OCI-LY1 (cell line): Measurements from ENCODE around the gene UGT1A9.

Experiments
- H2AFZ ChIP-seq: fragments of 200-600 bp; sonication (generic), shearing (Covaris generic); 2 replicates; pipeline ENCODE4 v1.6.0; 2014; ENCODE audit warnings: antibody characterized with exemption, mild to moderate bottlenecking, low read length
- H3F3A ChIP-seq: fragments of 200-600 bp; sonication (generic), shearing (Covaris generic); 2 replicates; pipeline ENCODE4 v1.6.0; 2014; ENCODE audit warnings: mild to moderate bottlenecking, antibody characterized with exemption, low read length, moderate library complexity; ENCODE audit not compliant: insufficient read depth
- H3K27ac ChIP-seq: fragments of 200-600 bp; sonication (generic); 2 replicates; pipeline ENCODE4 v1.5.1; 2014; ENCODE audit warnings: low read length, mixed run types, mild to moderate bottlenecking, low read depth; ENCODE audit not compliant: poor library complexity, severe bottlenecking
- H3K27me3 ChIP-seq: fragments of 200-600 bp; sonication (generic); 2 replicates; pipeline ENCODE4 v1.6.0; 2014; ENCODE audit warnings: antibody characterized with exemption, mild to moderate bottlenecking, low read length, moderate library complexity; ENCODE audit not compliant: insufficient read depth
- H3K36me3 ChIP-seq: fragments of 200-600 bp; sonication (generic); 2 replicates; pipeline ENCODE4 v1.6.1; 2014; ENCODE audit warnings: mild to moderate bottlenecking, antibody characterized with exemption, low read length, moderate library complexity, mixed read lengths; ENCODE audit not compliant: insufficient read depth
- H3K4me1 ChIP-seq: fragments of 200-600 bp; sonication (generic); 2 replicates; pipeline ENCODE4 v1.5.1; 2014; ENCODE audit warnings: mild to moderate bottlenecking, low read length, moderate library complexity; ENCODE audit not compliant: insufficient read depth, severe bottlenecking
- H3K4me2 ChIP-seq: fragments of 200-600 bp; sonication (generic), shearing (Covaris generic); 2 replicates; pipeline ENCODE4 v1.6.1; 2014; ENCODE audit warnings: low read length
- H3K4me3 ChIP-seq: fragments of 200-600 bp; sonication (generic); 2 replicates; pipeline ENCODE4 v1.5.1; 2014; ENCODE audit warnings: low read length, low read depth, mild to moderate bottlenecking, mixed read lengths; ENCODE audit not compliant: poor library complexity, severe bottlenecking
- H3K79me2 ChIP-seq: fragments of 200-600 bp; shearing (Covaris generic); 2 replicates; pipeline ENCODE4 v1.6.1; 2016; ENCODE audit warnings: mixed run types, low read length, mixed read lengths; ENCODE audit not compliant: insufficient read depth
- H3K9ac ChIP-seq: fragments of 200-600 bp; sonication (generic), shearing (Covaris generic); 2 replicates; pipeline ENCODE4 v1.6.1; 2014; ENCODE audit warnings: mild to moderate bottlenecking, low read length, mixed read lengths
- H3K9me2 ChIP-seq: fragments of 200-600 bp; sonication (generic), shearing (Covaris generic); 2 replicates; pipeline ENCODE4 v1.6.1; 2014; ENCODE audit warnings: low read depth, mild to moderate bottlenecking, low read length, mixed read lengths
- H3K9me3 ChIP-seq: fragments of 200-600 bp; shearing (Covaris generic); 2 replicates; pipeline ENCODE4 v1.6.1; 2014; ENCODE audit warnings: low read length, mixed read lengths
- H4K20me1 ChIP-seq: fragments of 200-600 bp; sonication (generic), shearing (Covaris generic); 2 replicates; pipeline ENCODE4 v1.6.0; 2016; ENCODE audit warnings: mild to moderate bottlenecking, low read length; ENCODE audit not compliant: insufficient read depth
- CTCF ChIP-seq: fragments of 200-600 bp; sonication (generic), shearing (Covaris generic); IDR thresholded peaks from 2 replicates; pipeline ENCODE4 v1.5.1; 2017; ENCODE audit warnings: mild to moderate bottlenecking, antibody characterized with exemption, low read length, moderate library complexity, mixed read lengths
- EZH2 ChIP-seq: fragments of 200-600 bp; sonication (generic), shearing (Covaris generic); IDR thresholded peaks from 2 replicates; pipeline ENCODE4 v1.8.0; 2017; ENCODE audit warnings: borderline replicate concordance, mixed run types, mild to moderate bottlenecking, antibody characterized with exemption, low read length, moderate library complexity, mixed read lengths

Gene UGT1A9

GRCh38 chr2:233801357-233802131 is 129.8 kb downstream of the UGT1A9 start:
- no peaks in the 10 kb centered on the region for H3K9me2 ChIP-seq
- no peaks in the 10 kb centered on the region for H4K20me1 ChIP-seq
- H3K36me3 ChIP-seq, result no peaks in the 10 kb centered on the region
- H3K4me2 ChIP-seq, result no peak overlapping the region
- TF ChIP-seq CTCF (no peak), EZH2 (no peak)
- H2AFZ ChIP-seq, result no peak overlapping the region
- no peaks in the 10 kb centered on the region for H3K79me2 ChIP-seq
- no peaks in the 10 kb centered on the region for H3K9me3 ChIP-seq
- H3K4me3 ChIP-seq, result no peak overlapping the region
- H3K27ac ChIP-seq, result no peak overlapping the region
- no peaks in the 10 kb centered on the region for H3K27me3 ChIP-seq
- H3F3A ChIP-seq, result no peaks in the 10 kb centered on the region
- H3K4me1 ChIP-seq, result no peaks in the 10 kb centered on the region
- no peak overlapping the region for H3K9ac ChIP-seq

- TF ChIP-seq EZH2, result no peak
- TF ChIP-seq CTCF, result no peak
- Histone ChIP-seq H3K4me2 (no peak overlapping the region), H3K79me2 (no peaks in the 10 kb centered on the region), H4K20me1 (no peaks in the 10 kb centered on the region), H3K9ac (no peak overlapping the region), H3K9me2 (no peaks in the 10 kb centered on the region), H3K4me3 (no peak overlapping the region), H3F3A (no peaks in the 10 kb centered on the region), H3K36me3 (no peaks in the 10 kb centered on the region), H3K4me1 (no peaks in the 10 kb centered on the region), H3K27me3 (no peaks in the 10 kb centered on the region), H3K9me3 (no peaks in the 10 kb centered on the region), H2AFZ (no peak overlapping the region), H3K27ac (no peak overlapping the region)
Measured at GRCh38 chr2:233802132-233802815, 130.6 kb downstream of the UGT1A9 start.

GRCh38 chr2:233803292-233803911 is 131.7 kb downstream of the UGT1A9 start:
- no peaks in the 10 kb centered on the region for H3K9me2 ChIP-seq
- H3K9me3 ChIP-seq, result no peaks in the 10 kb centered on the region
- H2AFZ ChIP-seq, result no peak overlapping the region
- H3K4me2 ChIP-seq, result no peak overlapping the region
- H3K36me3 ChIP-seq, result no peaks in the 10 kb centered on the region
- H3K27me3 ChIP-seq, result no peaks in the 10 kb centered on the region
- H3K27ac ChIP-seq, result no peak overlapping the region
- H3K9ac ChIP-seq, result no peak overlapping the region
- H3K79me2 ChIP-seq, result no peaks in the 10 kb centered on the region
- TF ChIP-seq EZH2 (no peak), CTCF (no peak)
- H3F3A ChIP-seq, result no peaks in the 10 kb centered on the region
- H3K4me1 ChIP-seq, result no peaks in the 10 kb centered on the region
- no peaks in the 10 kb centered on the region for H4K20me1 ChIP-seq
- no peak overlapping the region for H3K4me3 ChIP-seq
